ENCODE data around the gene GINS1.
"Not testable (repeated sequence)": the region's sequence is repeated elsewhere in the genome, so short reads cannot be mapped to it uniquely, and the experiment has no call there.

GINS1 gene

GRCh38 chr20:25469558-25469957 is 62.1 kb downstream of the GINS1 start:
- no peaks in the 10 kb centered on the region for H3K4me1 ChIP-seq (ENCODE audit: control insufficient read depth in 1 of 2, insufficient read depth in 1 of 2, low read depth in 1 of 2, low read length in 1 of 2)
- no peaks in the 10 kb centered on the region for H3K36me3 ChIP-seq
- TF ChIP-seq, protein P1, sequence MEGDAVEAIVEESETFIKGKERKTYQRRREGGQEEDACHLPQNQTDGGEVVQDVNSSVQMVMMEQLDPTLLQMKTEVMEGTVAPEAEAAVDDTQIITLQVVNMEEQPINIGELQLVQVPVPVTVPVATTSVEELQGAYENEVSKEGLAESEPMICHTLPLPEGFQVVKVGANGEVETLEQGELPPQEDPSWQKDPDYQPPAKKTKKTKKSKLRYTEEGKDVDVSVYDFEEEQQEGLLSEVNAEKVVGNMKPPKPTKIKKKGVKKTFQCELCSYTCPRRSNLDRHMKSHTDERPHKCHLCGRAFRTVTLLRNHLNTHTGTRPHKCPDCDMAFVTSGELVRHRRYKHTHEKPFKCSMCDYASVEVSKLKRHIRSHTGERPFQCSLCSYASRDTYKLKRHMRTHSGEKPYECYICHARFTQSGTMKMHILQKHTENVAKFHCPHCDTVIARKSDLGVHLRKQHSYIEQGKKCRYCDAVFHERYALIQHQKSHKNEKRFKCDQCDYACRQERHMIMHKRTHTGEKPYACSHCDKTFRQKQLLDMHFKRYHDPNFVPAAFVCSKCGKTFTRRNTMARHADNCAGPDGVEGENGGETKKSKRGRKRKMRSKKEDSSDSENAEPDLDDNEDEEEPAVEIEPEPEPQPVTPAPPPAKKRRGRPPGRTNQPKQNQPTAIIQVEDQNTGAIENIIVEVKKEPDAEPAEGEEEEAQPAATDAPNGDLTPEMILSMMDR (IDR thresholded peaks at IDR 0.05): no peak
- no peaks in the 10 kb centered on the region for H3K27me3 ChIP-seq
- no peaks in the 10 kb centered on the region for H3K9me3 ChIP-seq
- H3K27ac ChIP-seq: no peak overlapping the region
- H3K4me3 ChIP-seq (ENCODE audit: low read depth in 1 of 2, low read length in 1 of 2): no peak overlapping the region

DNA sequence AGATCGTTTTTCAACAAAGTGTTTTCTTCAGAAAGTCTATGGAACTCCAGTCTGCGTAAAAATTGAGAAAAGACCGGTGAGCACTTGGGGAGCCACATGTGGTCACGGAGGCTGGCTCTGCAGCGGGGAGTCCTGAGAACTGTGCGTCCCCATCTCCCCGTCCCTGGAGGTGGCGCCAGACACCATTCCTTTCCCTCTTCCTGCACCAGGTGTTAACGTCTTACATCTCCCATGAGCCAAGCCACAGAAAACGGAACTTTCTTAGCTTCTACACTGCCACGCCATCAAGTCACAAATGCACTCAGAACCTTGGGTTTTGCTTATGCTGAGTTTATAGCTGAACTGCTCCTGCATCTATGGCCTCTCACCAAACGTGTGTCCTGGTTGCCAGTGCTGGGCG is 62.6 kb downstream of the GINS1 start:
- H3K27ac ChIP-seq: no peak overlapping the region
- H3K4me1 ChIP-seq (ENCODE audit: control insufficient read depth in 1 of 2, insufficient read depth in 1 of 2, low read depth in 1 of 2, low read length in 1 of 2): no peaks in the 10 kb centered on the region
- no peaks in the 10 kb centered on the region for H3K36me3 ChIP-seq
- no peaks in the 10 kb centered on the region for H3K27me3 ChIP-seq
- no peaks in the 10 kb centered on the region for H3K9me3 ChIP-seq
- TF ChIP-seq, protein P1 (IDR thresholded peaks at IDR 0.05): no peak
- no peak overlapping the region for H3K4me3 ChIP-seq (ENCODE audit: low read depth in 1 of 2, low read length in 1 of 2)

DNA sequence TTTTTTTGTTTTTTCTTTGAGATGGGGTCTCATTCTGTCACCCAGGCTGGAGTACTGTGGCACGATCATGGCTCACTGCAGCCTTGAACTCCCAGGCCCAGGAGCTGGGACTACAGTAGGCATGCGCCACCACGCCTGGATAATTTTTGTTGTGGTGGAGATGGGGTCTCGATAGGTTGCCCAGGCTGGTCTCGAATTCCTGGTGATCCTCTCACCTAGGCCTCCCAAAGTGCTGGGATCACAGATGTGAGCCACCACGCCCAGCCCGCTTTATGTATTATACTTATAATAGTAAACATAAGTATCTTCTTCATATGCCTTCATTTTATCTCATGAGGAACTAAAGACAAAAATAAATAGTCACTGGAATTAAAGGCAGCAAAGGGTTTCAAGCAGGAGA is 63.5 kb downstream of the GINS1 start:
- TF ChIP-seq, protein P1 (IDR thresholded peaks at IDR 0.05): no peak
- H3K27me3 ChIP-seq: no peaks in the 10 kb centered on the region
- no peaks in the 10 kb centered on the region for H3K9me3 ChIP-seq

DNA sequence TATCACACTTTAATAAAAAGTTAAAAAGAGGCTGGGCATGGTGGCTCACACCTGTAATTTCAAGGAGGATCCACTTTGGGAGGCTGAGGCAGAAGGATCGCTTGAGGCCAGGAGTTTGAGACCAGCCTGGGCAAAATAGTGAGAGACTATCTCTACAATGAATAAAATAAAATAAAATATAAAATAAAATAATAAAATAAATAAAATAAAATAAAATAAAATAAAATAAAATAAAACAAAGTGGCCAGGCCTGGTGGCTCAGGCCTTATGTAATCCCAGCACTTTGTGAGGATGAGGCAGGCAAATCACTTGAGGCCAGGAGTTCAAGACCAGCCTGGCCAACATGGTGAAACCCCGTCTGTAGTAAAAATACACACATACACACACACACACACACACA is 65.8 kb downstream of the GINS1 start:
- H3K27ac ChIP-seq; H3K9me3 ChIP-seq; H3K36me3 ChIP-seq; H3K4me1 ChIP-seq (ENCODE audit: control insufficient read depth in 1 of 2, insufficient read depth in 1 of 2, low read depth in 1 of 2, low read length in 1 of 2); H3K4me3 ChIP-seq (ENCODE audit: low read depth in 1 of 2, low read length in 1 of 2); H3K27me3 ChIP-seq: not testable (repeated sequence)

More for the DNA sequence above, 63.5 kb downstream of the GINS1 start:
- no peaks in the 10 kb centered on the region for H3K4me1 ChIP-seq (ENCODE audit: control insufficient read depth in 1 of 2, insufficient read depth in 1 of 2, low read depth in 1 of 2, low read length in 1 of 2)
- no peak overlapping the region for H3K27ac ChIP-seq
- no peak overlapping the region for H3K4me3 ChIP-seq (ENCODE audit: low read depth in 1 of 2, low read length in 1 of 2)
- no peaks in the 10 kb centered on the region for H3K36me3 ChIP-seq

DNA sequence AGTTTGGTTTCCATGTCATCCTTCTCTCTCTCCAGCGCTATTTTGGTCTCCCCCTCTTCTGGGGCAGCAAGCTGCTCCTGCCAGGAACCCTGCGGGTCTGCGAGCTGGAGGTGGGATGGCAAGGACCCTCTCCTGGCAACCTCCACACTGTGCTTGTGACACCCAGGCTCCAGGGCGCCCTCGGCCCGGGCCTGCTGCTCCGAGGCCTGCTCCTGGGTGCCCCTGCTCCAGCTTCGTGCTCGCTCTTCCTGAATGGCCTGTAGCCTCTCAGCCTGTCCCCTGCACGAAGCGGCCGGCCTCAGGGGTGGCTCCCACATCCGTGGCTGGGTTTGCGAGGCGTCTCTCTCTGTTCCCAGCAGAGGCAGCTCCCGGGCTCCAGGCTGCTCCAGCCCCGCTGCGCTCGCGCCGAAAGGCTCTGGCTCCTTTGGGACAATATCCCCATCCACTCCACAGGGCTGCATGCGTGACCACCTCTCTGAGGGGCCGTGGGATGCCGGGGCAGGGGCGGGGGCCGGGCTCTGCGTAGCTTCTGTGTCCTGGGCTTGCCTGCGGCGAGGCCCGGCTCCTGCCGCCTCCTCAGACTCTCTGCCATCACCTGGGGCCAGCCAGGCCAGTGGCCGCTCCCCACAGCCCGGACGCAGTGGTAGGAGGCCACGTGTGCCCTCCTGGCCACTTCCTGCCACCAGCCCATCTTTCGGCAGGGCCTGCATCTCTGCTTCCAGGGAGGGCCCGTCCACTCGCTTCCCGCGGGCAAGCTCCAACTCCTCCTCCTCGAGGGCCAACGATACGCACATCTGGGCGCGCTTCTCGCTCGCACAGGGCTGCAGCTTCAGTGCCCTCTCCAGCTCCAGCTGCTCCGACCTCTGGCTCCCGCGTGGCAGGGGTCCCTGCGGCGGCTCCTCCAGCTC is 68.9 kb downstream of the GINS1 start:
- TF ChIP-seq, protein P1 (IDR thresholded peaks at IDR 0.05): no peak
- Histone ChIP-seq H3K36me3 (no peaks in the 10 kb centered on the region), H3K27ac (no peak overlapping the region), H3K4me1 (ENCODE audit: control insufficient read depth in 1 of 2, insufficient read depth in 1 of 2, low read depth in 1 of 2, low read length in 1 of 2) (no peaks in the 10 kb centered on the region), H3K27me3 (no peaks in the 10 kb centered on the region), H3K4me3 (ENCODE audit: low read depth in 1 of 2, low read length in 1 of 2) (no peak overlapping the region), H3K9me3 (no peaks in the 10 kb centered on the region)
